ENCODE data around the gene FAM163B.

Gene FAM163B

DNA sequence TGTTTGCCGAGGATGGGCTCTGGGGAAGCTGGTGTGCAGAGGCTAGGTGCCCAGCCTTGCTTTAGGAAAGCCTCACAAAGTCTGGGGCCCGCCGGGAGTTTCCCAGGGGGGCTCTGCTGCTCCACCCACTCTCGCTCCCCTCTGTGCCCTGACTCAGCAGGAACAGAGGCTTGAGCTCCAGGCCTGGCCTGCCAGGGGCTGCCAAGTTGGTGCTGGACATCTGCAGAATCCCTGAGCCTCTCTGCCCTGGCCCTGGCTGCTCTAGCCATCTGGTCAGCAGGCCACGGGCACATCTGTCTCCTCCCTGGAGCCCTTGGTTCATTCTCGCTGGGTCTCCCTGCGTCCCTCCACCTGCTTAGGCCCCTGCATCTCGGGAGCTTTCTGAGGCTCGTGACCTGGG is 75.3 kb downstream of the FAM163B start:
- TF ChIP-seq, protein P1, sequence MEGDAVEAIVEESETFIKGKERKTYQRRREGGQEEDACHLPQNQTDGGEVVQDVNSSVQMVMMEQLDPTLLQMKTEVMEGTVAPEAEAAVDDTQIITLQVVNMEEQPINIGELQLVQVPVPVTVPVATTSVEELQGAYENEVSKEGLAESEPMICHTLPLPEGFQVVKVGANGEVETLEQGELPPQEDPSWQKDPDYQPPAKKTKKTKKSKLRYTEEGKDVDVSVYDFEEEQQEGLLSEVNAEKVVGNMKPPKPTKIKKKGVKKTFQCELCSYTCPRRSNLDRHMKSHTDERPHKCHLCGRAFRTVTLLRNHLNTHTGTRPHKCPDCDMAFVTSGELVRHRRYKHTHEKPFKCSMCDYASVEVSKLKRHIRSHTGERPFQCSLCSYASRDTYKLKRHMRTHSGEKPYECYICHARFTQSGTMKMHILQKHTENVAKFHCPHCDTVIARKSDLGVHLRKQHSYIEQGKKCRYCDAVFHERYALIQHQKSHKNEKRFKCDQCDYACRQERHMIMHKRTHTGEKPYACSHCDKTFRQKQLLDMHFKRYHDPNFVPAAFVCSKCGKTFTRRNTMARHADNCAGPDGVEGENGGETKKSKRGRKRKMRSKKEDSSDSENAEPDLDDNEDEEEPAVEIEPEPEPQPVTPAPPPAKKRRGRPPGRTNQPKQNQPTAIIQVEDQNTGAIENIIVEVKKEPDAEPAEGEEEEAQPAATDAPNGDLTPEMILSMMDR (IDR thresholded peaks at IDR 0.05; ENCODE audit: unreplicated experiment in 3 of 3) = no peak

DNA sequence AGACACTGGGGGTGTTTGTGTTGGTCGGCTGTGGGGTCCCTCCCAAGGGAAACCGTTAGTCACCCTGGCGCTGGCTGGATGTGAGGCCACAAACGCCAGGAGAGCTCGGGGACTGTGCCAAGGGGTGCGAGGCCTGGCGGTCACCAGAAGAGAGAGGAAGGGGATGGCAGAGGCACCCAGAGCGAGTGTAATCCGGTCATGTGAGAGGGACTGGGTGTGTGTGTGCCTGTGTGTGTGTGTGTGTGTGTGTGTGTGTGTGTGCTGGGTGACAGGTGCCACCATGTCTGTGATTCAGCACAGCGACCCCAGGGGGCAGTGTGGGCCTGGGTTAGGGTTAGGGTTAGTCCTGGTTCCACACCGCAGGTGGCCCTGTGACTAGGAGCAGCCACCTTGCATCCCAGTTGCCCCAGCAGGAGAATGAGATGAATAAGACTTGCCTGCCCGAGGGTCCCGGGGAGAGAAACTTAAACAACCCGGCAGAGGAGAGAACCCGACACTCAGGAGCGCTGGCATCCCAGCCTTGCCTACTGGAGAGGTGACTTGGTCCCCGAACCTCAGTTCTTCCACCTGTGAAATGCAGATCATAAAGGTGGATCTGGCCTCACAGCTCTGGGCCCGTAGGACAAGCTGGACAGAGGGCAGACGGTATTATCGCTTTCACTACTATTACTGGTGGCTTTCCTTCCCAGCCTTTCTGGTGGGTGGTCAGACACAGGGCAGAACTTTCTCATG is 76.1 kb downstream of the FAM163B start:
- H3K36me3 Mint-ChIP-seq (ENCODE audit: low read depth) = no peaks in the 10 kb centered on the region
- no peaks in the 10 kb centered on the region for H3K9me3 Mint-ChIP-seq
- peak overlapping the region; percentile 46 to 76 (median 70) for H3K4me3 Mint-ChIP-seq
- peak overlapping the region; percentile 27 to 87 (median 79) for H3K27ac Mint-ChIP-seq
- peaks cover 27% of the 10 kb centered on the region for H3K27me3 Mint-ChIP-seq (ENCODE audit: low read depth)
- TF ChIP-seq, protein P1 (IDR thresholded peaks at IDR 0.05; ENCODE audit: unreplicated experiment in 3 of 3) = peak; percentile 21 to 32 (median 27)
- H3K4me1 Mint-ChIP-seq = peaks cover 64% of the 10 kb centered on the region

More for the DNA sequence above, 75.3 kb downstream of the FAM163B start:
- H3K36me3 Mint-ChIP-seq (ENCODE audit: low read depth) = no peaks in the 10 kb centered on the region
- peaks cover 28% of the 10 kb centered on the region for H3K27me3 Mint-ChIP-seq (ENCODE audit: low read depth)
- peak overlapping the region in 2 of 3 experiments; percentile 48 to 53 for H3K4me3 Mint-ChIP-seq
- H3K4me1 Mint-ChIP-seq = peaks cover 58% of the 10 kb centered on the region
- no peaks in the 10 kb centered on the region for H3K9me3 Mint-ChIP-seq
- peak overlapping the region in 1 of 3 experiments; percentile 79 for H3K27ac Mint-ChIP-seq

DNA sequence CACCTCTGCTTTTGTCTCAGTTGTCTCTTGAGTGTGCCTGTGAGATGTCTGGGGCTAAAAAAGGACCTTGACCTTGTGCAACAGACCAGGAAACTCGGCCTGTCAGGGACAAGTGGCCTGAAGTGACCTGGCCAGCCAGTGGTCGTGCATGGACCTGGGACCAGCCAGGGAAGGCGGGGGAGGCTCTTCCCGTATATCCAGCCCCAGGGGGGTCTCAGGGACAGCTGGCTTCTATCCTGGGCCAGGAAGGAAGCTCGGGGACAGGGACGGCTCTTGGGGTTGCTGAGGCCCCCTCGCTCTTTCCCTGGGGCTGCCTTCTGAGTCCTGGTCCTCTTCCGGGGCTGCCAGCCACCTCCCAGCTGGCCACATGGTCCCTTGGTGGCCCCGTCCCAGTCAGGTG is 77.9 kb downstream of the FAM163B start:
- Mint-ChIP-seq H3K36me3 (ENCODE audit: low read depth) (no peaks in the 10 kb centered on the region), H3K27ac (no peak overlapping the region), H3K4me1 (peaks cover 78% of the 10 kb centered on the region), H3K9me3 (no peaks in the 10 kb centered on the region), H3K4me3 (no peak overlapping the region), H3K27me3 (ENCODE audit: low read depth) (peaks cover 20% of the 10 kb centered on the region)
- TF ChIP-seq, protein P1 (IDR thresholded peaks at IDR 0.05; ENCODE audit: unreplicated experiment in 3 of 3) = no peak

DNA sequence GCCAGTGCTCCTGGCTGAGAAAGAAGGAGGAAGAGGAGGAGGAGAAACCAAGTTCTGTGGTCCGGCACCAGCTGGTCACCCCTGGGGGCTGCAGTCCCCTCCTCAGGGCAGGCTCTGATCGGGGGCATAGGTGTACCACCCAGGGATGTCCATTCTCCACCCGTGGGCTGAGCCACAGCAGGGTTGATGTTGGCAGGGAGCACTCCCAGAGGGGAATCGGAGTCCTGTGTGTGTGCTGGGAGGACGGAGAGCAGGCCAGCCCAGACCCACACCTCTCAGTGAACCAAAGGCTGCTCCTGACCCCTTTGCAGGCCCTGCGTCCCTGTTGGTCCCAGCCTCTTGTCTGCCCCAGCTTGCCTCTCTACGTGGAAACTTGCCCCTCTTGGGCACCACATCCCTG is 79.3 kb downstream of the FAM163B start:
- Mint-ChIP-seq H3K27ac (peak overlapping the region; percentile 52 to 80 (median 52)), H3K4me3 (peak overlapping the region in 1 of 3 experiments; percentile 89), H3K4me1 (peaks cover 81% of the 10 kb centered on the region), H3K9me3 (no peaks in the 10 kb centered on the region), H3K36me3 (ENCODE audit: low read depth) (no peaks in the 10 kb centered on the region), H3K27me3 (ENCODE audit: low read depth) (peaks cover 20% of the 10 kb centered on the region)
- TF ChIP-seq, protein P1 (IDR thresholded peaks at IDR 0.05; ENCODE audit: unreplicated experiment in 3 of 3) = no peak

DNA sequence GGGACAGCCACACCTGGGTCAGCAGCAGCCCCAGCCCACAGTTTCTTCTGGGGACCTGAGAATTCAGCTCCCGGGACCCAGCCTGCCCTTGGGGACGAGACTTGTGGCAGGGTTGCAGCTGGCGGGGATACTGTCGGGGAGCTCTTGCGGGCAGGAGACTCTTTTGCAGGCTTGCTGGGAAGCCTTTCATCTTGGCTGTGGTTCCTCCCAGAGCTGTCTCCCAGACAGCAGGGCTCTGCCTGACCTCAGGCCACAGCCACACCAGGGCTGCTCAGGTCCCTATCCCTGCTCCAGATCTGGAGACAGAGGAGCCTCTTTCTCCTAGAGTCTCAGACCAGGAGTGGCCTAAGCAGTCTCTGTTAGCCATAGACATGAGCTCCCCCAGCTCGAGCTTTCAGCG is 79.7 kb downstream of the FAM163B start:
- no peaks in the 10 kb centered on the region for H3K36me3 Mint-ChIP-seq (ENCODE audit: low read depth)
- peak overlapping the region in 1 of 3 experiments; percentile 89 for H3K4me3 Mint-ChIP-seq
- no peaks in the 10 kb centered on the region for H3K9me3 Mint-ChIP-seq
- TF ChIP-seq, protein P1 (IDR thresholded peaks at IDR 0.05; ENCODE audit: unreplicated experiment in 3 of 3) = no peak
- H3K27ac Mint-ChIP-seq = peak overlapping the region; percentile 52 to 80 (median 52)
- peaks cover 20% of the 10 kb centered on the region for H3K27me3 Mint-ChIP-seq (ENCODE audit: low read depth)
- peaks cover 80% of the 10 kb centered on the region for H3K4me1 Mint-ChIP-seq

DNA sequence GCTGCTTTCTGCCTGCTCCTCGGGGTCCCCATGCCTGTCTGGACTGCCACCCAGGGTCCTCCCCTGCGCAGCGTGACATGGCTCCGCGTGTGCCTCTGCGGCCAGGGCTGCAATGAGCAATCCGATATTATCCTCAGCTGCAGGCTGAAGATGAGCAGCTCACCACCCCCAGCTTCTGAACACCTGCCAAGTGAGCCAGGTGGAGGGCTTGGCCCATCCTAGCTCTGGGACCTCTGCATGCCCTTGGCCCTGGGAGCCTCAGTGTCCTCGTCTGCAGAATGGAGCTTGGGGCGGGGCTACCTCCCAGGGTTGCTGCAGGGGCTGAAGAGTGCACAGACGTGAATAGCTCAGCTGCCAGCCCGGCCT is 80.3 kb downstream of the FAM163B start:
- H3K27me3 Mint-ChIP-seq (ENCODE audit: low read depth) = peaks cover 20% of the 10 kb centered on the region
- H3K4me1 Mint-ChIP-seq = peaks cover 83% of the 10 kb centered on the region
- TF ChIP-seq, protein P1 (IDR thresholded peaks at IDR 0.05; ENCODE audit: unreplicated experiment in 3 of 3) = no peak
- peak overlapping the region; percentile 61 to 98 (median 80) for H3K27ac Mint-ChIP-seq
- peak overlapping the region in 2 of 3 experiments; percentile 67 to 89 for H3K4me3 Mint-ChIP-seq
- no peaks in the 10 kb centered on the region for H3K36me3 Mint-ChIP-seq (ENCODE audit: low read depth)
- no peaks in the 10 kb centered on the region for H3K9me3 Mint-ChIP-seq

Measured in nephron (organoid).